Panc1 (cell line): ENCODE results near the gene PRPF40A. TPM values are rescaled to one million over a fixed set of nuclear protein-coding genes. Genes with fewer than 3 reads are reported as not detected.

Experiments used
- ATAC-seq: fragments of 200-7000 bp; cut with Tn5 transposase; 2 replicates; pipeline ENCODE4 v1.9.1; 2020; ENCODE audit warnings: mild to moderate bottlenecking, moderate library complexity
- BruUV-seq: library from RNA; stranded (reverse); fragments of 400-500 nt; replicated peaks from 2 replicates; lab custom pipeline; 2021; lab: Mats Ljungman, UMichigan
- CTCF ChIA-PET: fragments of 300-600 bp; sonication (Branson Sonifier 250); formaldehyde crosslinking; loops from one replicate; lab custom pipeline; 2022; ENCODE audit warnings: antibody characterized with exemption; lab: Charles Lee
- POLR2A ChIA-PET: fragments of 300-600 bp; sonication (Branson Sonifier 250); formaldehyde crosslinking; loops from one replicate; lab custom pipeline; 2022; ENCODE audit warnings: antibody characterized with exemption; lab: Charles Lee
- DNase-seq: peaks from one replicate; pipeline ENCODE4 v3.0.0-alpha.2; 2010; ENCODE audit warnings: low read depth, low spot score
- H3K27ac ChIP-seq: 2 replicates; pipeline ENCODE4 v1.5.1; 2011; ENCODE audit warnings: mild to moderate bottlenecking, low read length, inconsistent platforms
- H3K27me3 ChIP-seq: fragments of 200-500 bp; sonication (Bioruptor generic); 2 replicates; pipeline ENCODE4 v1.6.0; 2014; ENCODE audit warnings: low read length, inconsistent platforms; ENCODE audit not compliant: control insufficient read depth, insufficient read depth
- H3K36me3 ChIP-seq: fragments of 200-500 bp; sonication (Bioruptor generic); 2 replicates; pipeline ENCODE4 v1.5.1; 2014; ENCODE audit warnings: inconsistent platforms, mild to moderate bottlenecking, low read length, moderate library complexity; ENCODE audit not compliant: control insufficient read depth, insufficient read depth
- H3K4me1 ChIP-seq: 2 replicates; pipeline ENCODE4 v1.5.1; 2011; ENCODE audit warnings: inconsistent platforms, mild to moderate bottlenecking, low read length, moderate library complexity; ENCODE audit not compliant: control insufficient read depth, insufficient read depth
- H3K4me3 ChIP-seq, 2 experiments: 2 replicates each; pipeline ENCODE4 v1.5.1; 2011 to 2012; ENCODE audit warnings: low read depth in 2 of 2, low read length in 2 of 2, mild to moderate bottlenecking in 2 of 2, inconsistent platforms in 1 of 2, moderate library complexity in 1 of 2
- H3K9me3 ChIP-seq: fragments of 200-500 bp; sonication (Bioruptor generic); 2 replicates; pipeline ENCODE4 v1.5.1; 2014; ENCODE audit warnings: low read depth, mild to moderate bottlenecking, inconsistent platforms, low read length, moderate library complexity; ENCODE audit not compliant: control insufficient read depth, insufficient read depth
- CTCF ChIP-seq: fragments of 450-650 bp; IDR thresholded peaks from 2 replicates; pipeline ENCODE4 v1.5.1; 2017; ENCODE audit warnings: mild to moderate bottlenecking
- POLR2AphosphoS5 ChIP-seq: IDR thresholded peaks from 2 replicates; pipeline ENCODE4 v1.6.1; 2012; ENCODE audit warnings: mild to moderate bottlenecking, low read depth, low read length, moderate library complexity
- REST ChIP-seq, 2 experiments: IDR thresholded peaks; 2 replicates each; pipeline ENCODE4 v1.6.1; 2011 to 2012; ENCODE audit warnings: low read depth in 2 of 2, control low read depth in 1 of 2, low read length in 1 of 2, mild to moderate bottlenecking in 1 of 2, moderate library complexity in 1 of 2; ENCODE audit not compliant: insufficient read depth in 1 of 2
- SIN3A ChIP-seq: IDR thresholded peaks from 2 replicates; pipeline ENCODE4 v1.6.1; 2012; ENCODE audit warnings: low read depth, mild to moderate bottlenecking, low read length, moderate library complexity, borderline replicate concordance; ENCODE audit not compliant: insufficient read depth
- TCF7L2 ChIP-seq: IDR thresholded peaks from 2 replicates; pipeline ENCODE4 v1.6.1; 2011; ENCODE audit warnings: mild to moderate bottlenecking, low read depth, low read length, inconsistent platforms
- in situ Hi-C: cut with HindIII; loops from 2 replicates; pipeline ENCODE4 v1.10.0; 2016; ENCODE audit warnings: low sequenced_read_pairs, low pct_unique_long_range_greater_than_20kb
- intact Hi-C: fragments of 100-400 bp; cut with micrococcal nuclease; formaldehyde crosslinking; loops from one replicate; pipeline ENCODE4 v1.10.0; 2022; ENCODE audit not compliant: unreplicated experiment
- total RNA-seq: library from RNA; stranded (reverse); gene quantifications from one replicate; pipeline ENCODE4 v1.2.1, GENCODE V29; 2021; ENCODE audit not compliant: unreplicated experiment

The PRPF40A gene
- total RNA-seq, 1 experiment from 2014 or later = 142 TPM

GRCh38 chr2:152683400-152683799, 33.9 kb downstream of the PRPF40A start:
- no TSS peak for BruUV-seq
- POLR2A ChIA-PET = no interaction called here

GRCh38 chr2:152682663-152683062, 34.6 kb downstream of the PRPF40A start:
- no peaks in the 10 kb centered on the region for H3K4me1 ChIP-seq
- H3K27me3 ChIP-seq = no peaks in the 10 kb centered on the region
- ChIA-PET POLR2A (no interaction called here), CTCF (no interaction called here)
- peaks cover 32% of the 10 kb centered on the region for H3K36me3 ChIP-seq
- no peak overlapping the region for H3K27ac ChIP-seq
- H3K4me3 ChIP-seq = no peak overlapping the region
- in situ Hi-C loops (no loop called here), intact Hi-C loops (no loop called here)
- no peaks in the 10 kb centered on the region for H3K9me3 ChIP-seq
- TF ChIP-seq SIN3A (no peak), REST (IDR thresholded peaks at IDR 0.05; ENCODE audit: insufficient read depth in 1 of 2, low read depth in 2 of 2, low read length in 1 of 2) (no peak), CTCF (no peak), TCF7L2 (no peak), POLR2AphosphoS5 (no peak)
- no peak; the same call in 1 of the 2 replicates for ATAC-seq
- no TSS peak for BruUV-seq
- no peak for DNase-seq

More at GRCh38 chr2:152683400-152683799, 33.9 kb downstream of the PRPF40A start:
- intact Hi-C loops (no loop called here), in situ Hi-C loops (no loop called here)
- CTCF ChIA-PET = no interaction called here
- Histone ChIP-seq H3K4me1 (no peaks in the 10 kb centered on the region), H3K4me3 (no peak overlapping the region), H3K36me3 (peaks cover 25% of the 10 kb centered on the region), H3K27ac (no peak overlapping the region), H3K9me3 (no peaks in the 10 kb centered on the region), H3K27me3 (no peaks in the 10 kb centered on the region)
- ATAC-seq = no peak
- DNase-seq = no peak
- TF ChIP-seq TCF7L2 (no peak), CTCF (no peak), SIN3A (no peak), POLR2AphosphoS5 (no peak), REST (IDR thresholded peaks at IDR 0.05; ENCODE audit: insufficient read depth in 1 of 2, low read depth in 2 of 2, low read length in 1 of 2) (no peak)
